HG02798 (cell line): Measurements from ENCODE around the gene FMN1.
"Not testable (repeated sequence)": the region's sequence is repeated elsewhere in the genome, so short reads cannot be mapped to it uniquely, and the experiment has no call there.

Experiments used
- ATAC-seq: cut with Tn5 transposase; IDR thresholded peaks from one replicate; pipeline ENCODE4 v1.9.1; 2021; ENCODE audit warnings: mild to moderate bottlenecking; ENCODE audit not compliant: unreplicated experiment, poor library complexity

The FMN1 gene

DNA sequence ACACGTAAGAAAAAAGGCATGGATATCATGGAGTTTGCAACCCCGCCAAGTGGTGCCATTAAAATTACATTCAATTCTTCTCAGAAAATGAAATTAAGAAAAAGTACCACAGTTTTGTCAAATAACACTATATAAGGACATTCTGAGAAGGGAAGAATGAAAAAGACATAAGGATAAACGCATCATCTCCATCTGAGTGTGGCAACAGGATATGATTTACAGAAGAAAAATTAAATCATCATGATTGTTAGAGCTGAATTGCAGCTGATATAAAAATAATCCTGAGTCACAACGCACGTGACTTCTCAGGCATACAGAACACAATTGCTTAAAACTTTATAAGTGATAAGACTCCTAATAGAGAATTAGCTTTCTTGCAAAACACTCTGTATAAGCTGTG, 342.9 kb downstream of the FMN1 start:
- ATAC-seq, result no peak

DNA sequence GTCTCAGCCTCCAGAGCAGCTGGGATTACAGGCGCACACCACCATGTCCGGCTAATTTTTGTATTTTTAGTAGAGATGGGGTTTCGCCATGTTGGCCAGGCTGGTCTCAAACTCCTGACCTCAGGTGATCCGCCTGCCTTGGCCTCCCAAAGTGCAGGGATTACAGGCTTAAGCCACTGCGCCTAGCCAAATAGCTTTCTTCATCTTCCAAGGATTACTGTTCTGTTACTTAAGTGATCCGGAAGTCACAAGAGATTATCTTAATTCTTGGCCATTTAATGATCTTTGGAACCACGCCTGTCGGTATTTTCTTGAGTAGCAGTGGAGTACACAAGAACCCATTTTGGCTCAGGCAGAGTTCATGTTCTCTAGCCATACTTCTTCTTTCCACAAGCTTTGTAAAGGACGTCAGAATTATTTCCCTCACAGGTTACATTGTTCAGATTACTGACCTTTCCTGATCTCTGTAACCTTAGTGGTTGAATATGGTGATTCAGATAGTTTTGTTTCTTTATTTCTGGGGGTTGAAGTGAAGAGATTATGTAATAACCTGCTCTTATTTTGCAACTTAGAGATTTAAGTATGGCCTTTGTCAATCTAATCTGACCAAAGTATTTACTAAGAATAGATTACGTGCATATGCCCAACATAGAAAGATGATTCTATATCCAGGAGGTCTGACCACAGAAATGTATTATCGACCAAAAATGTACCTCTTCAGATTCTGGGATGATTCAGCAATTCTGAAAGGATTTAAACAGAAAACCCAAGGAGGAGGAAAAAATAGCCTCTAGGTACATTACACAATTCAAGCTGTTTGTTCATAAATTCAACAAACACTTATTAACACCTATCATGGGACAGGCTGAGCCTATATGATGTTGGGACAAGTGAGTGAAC, 344.5 kb downstream of the FMN1 start:
- no peak for ATAC-seq

DNA sequence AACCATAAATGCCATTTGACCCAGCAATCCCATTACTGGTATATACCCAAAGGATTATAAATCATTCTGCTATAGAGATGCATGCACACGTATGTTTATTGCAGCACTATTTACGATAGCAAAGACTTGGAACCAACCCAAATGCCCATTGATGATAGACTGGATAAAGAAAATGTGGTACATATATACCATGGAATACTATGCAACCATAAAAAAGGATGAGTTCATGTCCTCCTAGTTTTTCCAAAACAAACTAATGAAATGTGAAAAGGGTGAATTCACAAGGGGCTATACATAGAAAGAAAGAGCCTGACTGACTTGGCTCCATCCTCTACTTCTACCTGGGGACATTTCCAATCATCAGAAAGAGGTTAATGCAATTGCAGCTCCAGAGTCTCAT, 347.8 kb downstream of the FMN1 start:
- not testable (repeated sequence) for ATAC-seq

DNA sequence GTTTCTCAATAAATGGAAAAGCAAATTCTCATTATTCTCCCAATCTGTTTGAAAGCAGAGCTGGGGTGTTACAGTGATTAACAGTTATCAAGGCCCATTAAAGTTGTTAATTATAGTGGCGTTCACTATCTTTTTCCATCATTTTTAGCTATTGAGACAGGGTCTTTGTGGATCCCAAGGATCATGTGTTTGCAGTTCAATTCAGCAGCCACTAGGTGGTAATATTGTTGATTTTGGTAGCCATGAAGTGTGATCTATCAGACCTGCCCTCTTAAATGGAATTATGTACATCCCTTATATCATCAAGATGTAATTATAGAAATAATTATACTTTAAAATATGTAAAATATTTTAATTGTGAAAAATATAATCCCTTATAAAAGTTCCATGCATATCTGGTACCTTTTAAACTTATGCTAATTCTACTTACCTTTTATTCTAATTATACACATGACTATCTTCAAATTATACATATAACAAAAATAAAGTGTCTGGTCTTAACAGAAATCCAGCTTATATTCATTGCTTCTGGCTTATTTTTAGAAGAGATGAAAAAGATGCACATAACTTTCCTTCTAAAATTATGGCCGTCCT, 350.3 kb downstream of the FMN1 start:
- no peak for ATAC-seq

DNA sequence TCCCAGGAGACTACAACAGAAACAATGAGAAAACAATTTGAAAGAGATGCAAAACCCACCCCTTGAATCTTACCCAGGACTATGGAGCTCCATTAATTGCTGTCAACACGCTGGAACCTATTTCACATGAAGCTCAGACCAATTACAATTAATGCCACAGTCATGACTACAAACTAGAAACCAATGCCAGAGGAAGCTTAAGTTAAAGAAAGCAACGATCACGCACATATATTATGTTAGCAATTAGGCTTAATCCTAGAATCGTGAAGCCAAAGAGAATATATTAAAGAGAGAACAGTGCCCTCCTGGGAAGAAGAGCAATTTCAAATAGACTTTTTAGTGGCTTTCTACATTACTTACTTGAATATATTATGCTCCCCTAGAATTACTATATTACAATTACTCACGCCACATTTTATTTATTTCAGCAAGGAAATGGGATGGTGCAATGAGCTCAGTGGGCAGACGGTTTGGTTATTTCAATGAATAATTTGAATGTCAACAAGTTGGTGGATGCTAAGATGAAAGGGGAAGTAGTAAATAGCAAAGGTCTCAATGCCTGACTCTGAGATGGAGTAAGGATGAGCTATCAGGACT, 351.2 kb downstream of the FMN1 start:
- no peak for ATAC-seq

DNA sequence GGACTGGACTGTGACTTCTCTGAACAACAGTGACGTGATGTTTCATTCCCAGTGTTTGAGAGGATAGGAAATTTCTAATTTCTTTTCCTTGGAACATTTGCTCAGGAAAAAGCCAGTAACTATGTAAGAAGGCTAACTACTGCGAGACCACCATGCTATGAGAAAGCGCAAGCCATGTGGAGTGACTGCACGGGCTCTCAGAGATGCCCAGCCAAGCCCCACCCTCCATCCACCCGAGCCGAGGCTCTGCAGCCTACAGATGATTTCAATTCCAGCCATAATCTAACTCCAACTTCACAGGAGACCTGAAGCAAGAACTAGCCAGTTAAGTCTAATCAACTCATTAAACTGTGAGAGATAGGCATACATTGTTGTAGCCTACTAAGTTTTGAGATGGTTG, 352.4 kb downstream of the FMN1 start:
- ATAC-seq, result no peak

DNA sequence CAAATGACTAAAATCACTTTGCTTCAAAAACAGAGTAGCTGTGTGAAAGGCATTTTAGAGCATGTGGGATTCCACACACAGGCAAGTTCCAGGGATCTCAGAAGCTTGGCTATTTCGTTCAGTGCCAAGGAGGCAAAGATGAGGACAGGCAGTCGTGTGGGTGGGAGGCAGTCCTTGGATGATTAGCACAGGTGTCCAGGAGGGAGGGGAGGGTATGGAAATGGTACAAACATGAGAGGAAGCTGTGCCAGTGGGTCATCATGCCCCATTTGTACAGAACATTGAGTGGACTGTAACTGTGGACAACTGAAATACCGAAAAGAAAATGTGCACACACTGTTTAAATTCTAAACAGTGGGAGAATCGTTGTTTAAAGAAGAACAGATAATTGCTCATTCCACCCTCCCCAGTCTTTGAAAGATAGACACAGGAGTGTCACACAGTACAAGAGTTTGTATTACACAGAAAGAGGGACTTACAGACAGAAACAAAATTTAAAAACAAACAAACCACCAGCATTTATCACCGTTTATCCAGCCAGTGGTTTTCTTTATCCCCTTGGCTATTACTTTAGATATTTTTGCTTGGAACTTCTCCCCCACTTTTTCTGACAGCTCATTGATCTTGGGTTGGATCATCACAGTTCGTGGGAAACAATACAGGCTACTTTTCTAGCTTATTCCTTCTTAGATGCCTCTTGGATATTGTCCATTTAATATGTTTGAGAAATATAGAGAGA, 353.8 kb downstream of the FMN1 start:
- ATAC-seq, result no peak

DNA sequence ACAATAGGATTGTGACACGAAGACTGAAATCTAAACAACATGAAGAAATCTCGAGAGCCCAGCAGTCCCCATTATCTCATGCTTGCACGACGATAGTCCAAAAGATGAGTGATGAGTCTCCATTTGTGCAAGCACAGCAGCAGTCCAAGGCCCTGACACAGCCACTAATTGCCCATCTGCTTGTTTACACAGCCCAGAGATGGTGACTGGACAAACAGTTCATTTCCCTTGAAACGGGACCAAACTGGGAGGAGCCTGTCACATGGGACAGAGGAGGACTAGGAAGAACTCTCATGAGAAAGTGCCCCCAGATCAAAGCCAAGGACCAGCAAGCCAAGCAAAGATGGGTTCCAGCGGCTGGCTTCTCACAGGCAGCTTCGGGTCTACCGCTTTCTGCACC, 355.7 kb downstream of the FMN1 start:
- no peak for ATAC-seq

DNA sequence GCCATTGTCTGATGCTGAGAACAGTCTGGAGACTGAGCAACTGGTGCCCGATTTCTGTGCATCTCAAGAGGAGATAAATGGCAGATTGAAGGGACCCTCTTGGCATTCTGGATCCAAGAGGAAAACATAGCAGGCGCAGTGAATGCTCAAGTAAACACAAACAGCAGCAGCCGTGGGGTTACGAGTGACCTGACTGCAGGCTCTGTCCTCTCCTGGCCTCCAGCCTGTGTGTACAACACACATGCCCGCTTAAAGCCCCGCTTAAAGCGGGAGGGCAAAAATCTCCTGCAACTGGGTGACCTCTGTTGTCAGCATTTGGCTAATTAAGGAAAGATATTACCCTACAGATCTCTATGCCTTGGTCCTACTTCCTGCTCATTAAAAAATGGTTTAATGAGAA, 356.2 kb downstream of the FMN1 start:
- ATAC-seq, result no peak

DNA sequence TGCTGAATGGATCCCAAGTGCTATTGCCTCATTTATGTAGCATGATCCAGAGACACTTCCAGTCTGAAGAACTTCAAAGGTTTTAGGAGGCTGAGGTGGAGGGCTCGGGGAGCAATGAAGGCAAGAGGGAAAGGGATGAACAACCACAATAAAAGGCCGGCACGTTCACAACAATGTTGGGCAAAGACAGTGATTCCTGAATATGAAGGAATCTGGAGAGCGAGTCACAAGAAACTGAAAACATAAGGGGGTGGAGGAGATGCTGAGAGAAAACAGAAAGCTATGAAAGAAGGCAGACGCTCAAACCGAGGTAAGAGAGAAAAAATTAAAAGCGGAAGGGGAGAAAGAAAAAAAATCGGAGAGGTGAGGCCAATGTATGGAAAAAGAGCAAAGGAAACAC, 356.6 kb downstream of the FMN1 start:
- ATAC-seq, result no peak

DNA sequence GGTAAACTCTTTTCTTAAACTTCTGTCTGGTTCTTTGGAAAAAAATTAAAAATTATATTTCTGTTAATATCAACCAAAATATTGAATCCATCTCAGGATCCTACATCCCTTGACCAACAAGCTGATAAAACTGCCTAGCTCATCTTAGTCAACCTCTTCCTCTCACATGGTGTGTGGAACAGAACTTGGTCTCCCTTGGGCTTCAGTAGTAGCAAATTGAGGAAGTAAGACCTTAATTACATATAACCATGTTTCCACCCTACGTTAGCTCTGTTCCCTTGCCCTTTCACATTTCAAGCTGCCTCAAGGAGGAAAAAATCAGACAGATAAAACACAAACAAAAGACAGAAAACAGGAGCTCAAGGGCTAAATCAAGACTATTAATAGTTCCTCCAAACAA, 360.4 kb downstream of the FMN1 start:
- ATAC-seq, result peak; percentile 67

DNA sequence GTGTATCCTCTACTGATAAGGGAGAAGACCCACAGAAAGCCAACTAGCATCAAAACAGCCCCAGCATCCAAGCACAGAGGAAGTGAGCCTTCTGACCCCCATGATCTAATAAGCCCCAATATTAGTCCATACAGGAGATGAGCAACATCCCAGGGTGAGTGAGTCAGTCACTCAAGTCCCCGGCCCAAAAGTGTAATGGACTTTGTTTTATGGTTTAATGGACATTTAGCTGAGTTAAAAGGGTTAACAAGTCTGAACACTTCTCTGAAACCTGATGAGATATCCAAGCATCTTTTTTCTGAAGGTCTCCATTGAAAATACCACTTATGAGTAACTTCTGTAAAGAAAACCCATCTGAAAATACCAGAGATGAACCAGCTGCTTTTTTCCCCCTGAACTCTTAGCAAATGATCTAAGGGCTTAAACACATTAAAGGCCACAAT, 361.1 kb downstream of the FMN1 start:
- no peak for ATAC-seq

DNA sequence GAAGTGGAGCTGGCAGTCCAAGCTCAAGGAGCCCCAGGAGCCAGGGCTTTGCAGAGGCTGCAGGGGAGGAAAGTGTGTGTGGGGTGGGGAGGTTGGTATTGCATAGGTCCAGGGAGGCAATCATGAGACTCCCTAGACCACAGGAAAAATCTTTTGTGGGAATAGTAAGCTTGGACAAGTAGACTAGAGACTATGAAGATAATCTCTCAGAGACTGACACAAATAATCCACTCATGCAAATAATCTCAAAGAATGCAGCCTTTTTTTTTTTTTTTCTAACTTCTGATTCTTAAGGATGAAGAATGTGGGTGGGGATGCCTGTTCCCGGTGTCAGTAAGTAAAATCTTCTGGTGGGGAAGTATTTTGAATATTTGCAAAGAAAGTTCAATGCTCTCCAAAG, 363.0 kb downstream of the FMN1 start:
- no peak for ATAC-seq

DNA sequence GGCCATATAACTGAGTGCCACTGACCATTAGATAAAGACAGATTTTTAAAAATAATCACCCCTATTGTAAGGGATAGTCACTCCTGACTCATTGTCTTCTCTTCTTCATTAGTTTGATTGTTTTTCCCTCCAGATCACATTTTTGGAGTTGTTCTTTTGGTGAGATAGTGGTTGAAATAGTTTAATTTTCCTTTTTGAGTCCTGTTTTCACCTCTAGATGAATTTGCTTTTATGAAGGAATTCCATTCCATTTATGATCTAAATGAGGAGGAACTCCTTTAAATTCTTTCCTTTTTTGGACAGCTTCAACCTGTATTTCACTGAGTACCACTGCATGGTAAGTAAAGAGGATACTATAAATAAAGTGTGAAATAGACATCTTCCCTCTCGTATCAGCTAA, 364.3 kb downstream of the FMN1 start:
- ATAC-seq, result no peak

DNA sequence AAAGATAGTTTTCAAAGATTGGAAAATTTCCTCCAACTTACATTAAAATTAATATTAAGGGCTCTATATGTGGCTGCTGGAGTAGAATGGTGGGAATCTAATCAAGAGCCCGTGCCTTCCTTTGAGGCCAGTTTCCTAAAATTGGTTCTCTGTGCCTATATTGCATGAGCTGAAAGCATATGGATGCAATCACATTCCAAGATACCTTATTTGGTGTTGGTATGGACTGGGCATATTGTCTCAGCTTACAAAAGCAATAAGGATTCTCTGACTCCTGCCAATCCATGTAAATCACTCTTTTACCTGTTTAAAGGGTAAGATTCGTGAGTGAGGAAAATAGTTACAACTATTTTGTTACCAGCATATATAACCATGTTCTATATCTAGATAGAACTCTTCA, 365.1 kb downstream of the FMN1 start:
- no peak for ATAC-seq

DNA sequence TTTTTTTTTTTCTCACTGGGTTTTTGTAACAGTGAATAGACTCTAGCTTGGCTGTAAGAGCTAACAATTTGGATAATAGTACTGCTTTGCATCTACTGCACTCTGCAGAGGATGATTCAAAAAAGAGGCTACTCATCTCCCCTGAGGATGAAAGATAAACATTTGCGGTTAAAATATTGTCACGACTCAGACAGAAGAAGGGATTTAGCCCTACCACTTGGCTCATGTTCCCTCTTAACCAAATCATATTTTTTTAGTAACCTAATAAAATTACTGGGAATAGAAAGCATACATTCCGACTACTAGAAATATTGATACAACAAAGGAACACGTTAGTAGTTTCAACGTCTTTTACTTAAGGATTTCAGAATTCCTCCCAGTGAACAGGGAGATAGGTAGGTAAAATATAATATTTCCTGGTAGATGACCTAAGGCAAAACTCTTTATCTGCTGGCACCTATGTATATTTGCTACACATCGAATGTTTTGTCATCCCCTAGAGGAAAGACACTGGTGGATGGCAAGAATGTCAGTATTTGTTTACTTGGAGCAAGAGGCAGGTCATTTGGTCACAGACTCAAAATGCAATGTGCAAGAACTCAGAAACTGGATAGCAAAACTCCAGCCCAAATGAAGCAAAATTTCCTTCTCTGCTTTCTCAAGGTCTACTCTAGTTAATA, 365.9 kb downstream of the FMN1 start:
- no peak for ATAC-seq

DNA sequence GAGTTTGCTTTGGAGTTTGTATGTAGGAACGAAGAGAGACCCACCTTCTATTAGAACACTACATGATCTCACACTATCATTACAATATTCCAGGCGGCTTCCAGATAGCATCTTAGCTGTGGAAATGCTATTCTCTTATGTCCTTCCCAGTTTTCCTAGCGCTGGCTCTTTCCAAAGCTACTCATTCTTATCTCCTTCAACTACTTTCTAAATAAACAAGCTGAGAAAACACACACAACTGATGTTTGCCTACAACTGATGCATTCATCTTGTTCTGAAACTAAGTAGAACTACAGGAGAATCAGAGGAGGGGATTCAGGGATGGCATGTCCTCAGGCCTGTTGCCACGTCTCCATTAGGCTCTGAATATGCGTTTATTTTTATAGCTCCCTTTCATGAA, 367.8 kb downstream of the FMN1 start:
- no peak for ATAC-seq

DNA sequence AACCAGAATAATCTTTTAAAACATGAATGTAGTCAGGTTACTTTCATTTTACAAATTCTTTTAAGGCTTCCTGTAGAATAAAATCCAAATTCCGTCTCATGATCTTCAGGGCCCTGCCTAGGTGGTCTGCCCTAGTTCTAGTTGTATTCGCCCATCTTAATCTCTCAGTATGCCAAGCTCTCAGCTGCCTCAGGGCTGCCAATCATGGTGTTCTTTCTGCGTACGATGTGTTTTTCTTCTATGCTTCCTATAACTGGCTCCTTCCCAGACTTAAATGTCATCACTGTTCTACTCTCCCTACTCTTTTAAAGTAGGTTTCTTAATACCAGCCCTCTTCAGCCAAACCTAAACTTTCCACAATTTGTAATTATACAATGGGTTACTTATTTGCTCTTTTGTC, 369.3 kb downstream of the FMN1 start:
- ATAC-seq, result no peak

DNA sequence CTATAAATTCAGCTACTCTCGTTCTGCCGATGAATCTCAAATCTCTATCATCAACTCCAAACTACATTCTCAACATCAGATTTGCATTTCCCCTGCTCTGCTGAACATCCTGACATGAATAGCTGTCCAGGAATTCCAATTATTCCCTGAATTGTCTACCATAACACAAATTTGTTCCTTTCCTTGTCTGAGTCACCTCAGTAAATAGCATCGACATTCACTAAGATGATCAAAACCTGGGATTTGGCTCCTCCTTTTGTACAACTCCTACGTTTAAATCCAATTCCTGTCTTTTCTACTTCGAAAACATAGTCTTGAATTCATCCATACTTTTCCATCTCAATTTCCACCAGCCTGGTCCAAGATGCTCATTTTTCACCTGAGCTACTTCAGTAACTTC, 369.7 kb downstream of the FMN1 start:
- no peak for ATAC-seq

DNA sequence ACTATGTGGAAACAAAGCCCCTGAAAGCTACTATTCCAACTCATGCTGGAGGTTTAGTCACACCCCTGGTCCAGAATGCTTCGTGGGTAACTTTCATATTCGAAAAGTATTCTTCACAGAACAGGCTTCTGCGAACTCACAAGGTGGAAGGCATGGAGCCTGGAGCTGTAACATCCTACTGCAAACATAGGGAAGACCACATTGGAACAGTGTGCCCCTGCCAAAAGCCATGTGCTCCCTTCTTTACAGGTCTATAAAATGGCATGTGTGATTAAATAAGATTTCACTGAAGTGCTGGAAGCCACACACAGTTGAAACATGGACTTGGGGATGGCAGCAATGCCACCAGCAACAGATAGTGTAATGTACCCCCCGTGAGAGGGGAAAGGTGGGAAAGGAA, 370.8 kb downstream of the FMN1 start:
- ATAC-seq, result no peak
